SK-N-SH treated with all-trans-retinoic acid at 6 μM for 48 hours (cell line): ENCODE measurements around the gene RAB19.

Experiments
- ATAC-seq: fragments of 200-7000 bp; cut with Tn5 transposase; 3 replicates; pipeline ENCODE4 v1.9.1; 2020; ENCODE audit warnings: mild to moderate bottlenecking, moderate library complexity
- ARNTL ChIP-seq: fragments of 450-650 bp; formaldehyde crosslinking; IDR thresholded peaks from 2 replicates; pipeline ENCODE4 v1.5.0; 2020; ENCODE audit warnings: low read depth, mild to moderate bottlenecking, moderate library complexity, borderline replicate concordance
- BACH2 ChIP-seq: fragments of 250-450 bp; sonication (Bioruptor Pico); IDR thresholded peaks from 2 replicates; pipeline ENCODE4 v1.9.0; 2021; ENCODE audit warnings: mild to moderate bottlenecking, borderline replicate concordance
- CREB5 ChIP-seq: fragments of 250-450 bp; sonication (Bioruptor Pico); IDR thresholded peaks from 2 replicates; pipeline ENCODE4 v1.5.1; 2020; ENCODE audit warnings: low read depth, mild to moderate bottlenecking, moderate library complexity
- CSDC2 ChIP-seq: fragments of 250-450 bp; sonication (Bioruptor Pico); IDR thresholded peaks from 2 replicates; pipeline ENCODE4 v1.5.0; 2020; ENCODE audit warnings: mild to moderate bottlenecking, moderate library complexity
- CSRNP3 ChIP-seq: fragments of 250-450 bp; sonication (Bioruptor Pico); IDR thresholded peaks from 2 replicates; pipeline ENCODE4 v1.5.1; 2021; ENCODE audit warnings: mild to moderate bottlenecking, moderate library complexity
- ESRRG ChIP-seq: fragments of 250-450 bp; sonication (Bioruptor Pico); IDR thresholded peaks from 2 replicates; pipeline ENCODE4 v1.6.1; 2021; ENCODE audit warnings: mild to moderate bottlenecking
- GLIS3 ChIP-seq: fragments of 250-450 bp; sonication (Bioruptor Pico); IDR thresholded peaks from 2 replicates; pipeline ENCODE4 v1.5.0; 2020; ENCODE audit warnings: mild to moderate bottlenecking, moderate library complexity
- ISL1 ChIP-seq: fragments of 250-450 bp; sonication (Bioruptor Pico); IDR thresholded peaks from 2 replicates; pipeline ENCODE4 v2.1.2; 2022; ENCODE audit warnings: mild to moderate bottlenecking, moderate library complexity
- PATZ1 ChIP-seq: fragments of 250-450 bp; sonication (Bioruptor Pico); IDR thresholded peaks from 2 replicates; pipeline ENCODE4 v1.8.0; 2020; ENCODE audit warnings: mild to moderate bottlenecking, moderate library complexity, borderline replicate concordance
- POU6F1 ChIP-seq: fragments of 250-450 bp; sonication (Bioruptor Pico); IDR thresholded peaks from 2 replicates; pipeline ENCODE4 v1.8.0; 2021; ENCODE audit warnings: low read depth, mild to moderate bottlenecking, moderate library complexity, borderline replicate concordance
- RARB ChIP-seq: fragments of 250-450 bp; sonication (Bioruptor Pico); IDR thresholded peaks from 2 replicates; pipeline ENCODE4 v1.8.0; 2021; ENCODE audit warnings: mild to moderate bottlenecking, moderate library complexity
- SNAI2 ChIP-seq: fragments of 250-450 bp; sonication (Bioruptor Pico); IDR thresholded peaks from 2 replicates; pipeline ENCODE4 v1.5.0; 2020; ENCODE audit warnings: mild to moderate bottlenecking, moderate library complexity
- TCF4 ChIP-seq: fragments of 250-450 bp; sonication (Bioruptor Pico); IDR thresholded peaks from 2 replicates; pipeline ENCODE4 v1.8.0; 2021; ENCODE audit warnings: mild to moderate bottlenecking, moderate library complexity, borderline replicate concordance
- TOX ChIP-seq: fragments of 250-450 bp; sonication (Bioruptor Pico); IDR thresholded peaks from 2 replicates; pipeline ENCODE4 v1.8.0; 2021; ENCODE audit warnings: mild to moderate bottlenecking, moderate library complexity, borderline replicate concordance
- TSHZ2 ChIP-seq: fragments of 250-450 bp; sonication (Bioruptor Pico); IDR thresholded peaks from 2 replicates; pipeline ENCODE4 v1.5.0; 2020; ENCODE audit warnings: mild to moderate bottlenecking, moderate library complexity
- ZC3H10 ChIP-seq: fragments of 250-450 bp; sonication (Bioruptor Pico); IDR thresholded peaks from 2 replicates; pipeline ENCODE4 v1.5.1; 2021; ENCODE audit warnings: mild to moderate bottlenecking, moderate library complexity
- ZFP3 ChIP-seq: fragments of 250-450 bp; sonication (Bioruptor Pico); IDR thresholded peaks from 2 replicates; pipeline ENCODE4 v1.5.0; 2020; ENCODE audit warnings: mild to moderate bottlenecking, moderate library complexity
- ZFP30 ChIP-seq: fragments of 450-650 bp; formaldehyde crosslinking; IDR thresholded peaks from 2 replicates; pipeline ENCODE4 v1.5.0; 2022; ENCODE audit warnings: mild to moderate bottlenecking, moderate library complexity
- ZNF565 ChIP-seq: fragments of 450-650 bp; formaldehyde crosslinking; conservative IDR thresholded peaks from 2 replicates; pipeline ENCODE4 v1.5.0; 2020; ENCODE audit warnings: low read depth, mild to moderate bottlenecking, moderate library complexity
- ZNF70 ChIP-seq: fragments of 450-650 bp; formaldehyde crosslinking; IDR thresholded peaks from 2 replicates; pipeline ENCODE4 v1.5.0; 2020; ENCODE audit warnings: mild to moderate bottlenecking, moderate library complexity
- ZNF8 ChIP-seq: fragments of 450-650 bp; formaldehyde crosslinking; IDR thresholded peaks from 2 replicates; pipeline ENCODE4 v1.5.0; 2020; ENCODE audit warnings: mild to moderate bottlenecking, moderate library complexity

RAB19 gene

DNA sequence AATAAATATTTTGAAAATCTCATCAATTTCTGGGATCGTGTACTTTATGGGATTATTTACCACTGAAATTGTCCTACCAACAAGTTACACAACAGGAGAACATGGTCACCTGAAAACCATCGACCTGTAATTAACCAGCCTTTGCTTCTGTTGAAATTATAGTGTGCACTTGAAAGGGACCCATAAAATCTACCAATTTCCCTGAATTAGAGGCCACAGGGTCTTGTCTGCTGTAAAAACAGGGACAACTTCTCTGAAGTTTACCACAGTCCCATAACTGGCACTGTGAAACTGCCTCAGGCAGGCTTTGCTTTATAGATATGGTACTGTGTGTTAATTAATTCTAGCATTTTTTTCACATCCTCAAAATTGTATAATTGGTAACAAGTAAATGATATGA, 37.7 kb downstream of the RAB19 start:
- no peak for ATAC-seq
- TF ChIP-seq ZFP30 (CRISPR knock-in tag) = no peak
- TF ChIP-seq CSDC2 (CRISPR knock-in tag) = no peak
- no peak for TF ChIP-seq TOX (CRISPR knock-in tag)
- no peak for TF ChIP-seq BACH2 (CRISPR knock-in tag)
- no peak for TF ChIP-seq POU6F1 (CRISPR knock-in tag)
- TF ChIP-seq CSRNP3 = no peak
- no peak for TF ChIP-seq GLIS3 (CRISPR knock-in tag)
- no peak for TF ChIP-seq SNAI2
- TF ChIP-seq ZNF70 (CRISPR knock-in tag) = no peak
- TF ChIP-seq ZNF565 (CRISPR knock-in tag) = no peak
- no peak for TF ChIP-seq ISL1
- TF ChIP-seq TSHZ2 = no peak
- TF ChIP-seq ARNTL (CRISPR knock-in tag) = no peak
- no peak for TF ChIP-seq PATZ1 (CRISPR knock-in tag)
- TF ChIP-seq ZNF8 (CRISPR knock-in tag) = no peak

- no peak for ATAC-seq
- no peak for TF ChIP-seq CREB5
- no peak for TF ChIP-seq ZFP3 (CRISPR knock-in tag)
- TF ChIP-seq TCF4 (CRISPR knock-in tag) = no peak
- TF ChIP-seq PATZ1 (CRISPR knock-in tag) = no peak
- TF ChIP-seq ZNF70 (CRISPR knock-in tag) = no peak
- no peak for TF ChIP-seq ZFP30 (CRISPR knock-in tag)
- no peak for TF ChIP-seq ARNTL (CRISPR knock-in tag)
- TF ChIP-seq RARB (CRISPR knock-in tag) = no peak
- TF ChIP-seq GLIS3 (CRISPR knock-in tag) = no peak
- no peak for TF ChIP-seq ISL1
- no peak for TF ChIP-seq TOX (CRISPR knock-in tag)
- no peak for TF ChIP-seq ZNF8 (CRISPR knock-in tag)
- TF ChIP-seq SNAI2 = no peak
- TF ChIP-seq ZC3H10 (CRISPR knock-in tag) = no peak
- no peak for TF ChIP-seq ZNF565 (CRISPR knock-in tag)
- no peak for TF ChIP-seq ESRRG (CRISPR knock-in tag)
- TF ChIP-seq CSDC2 (CRISPR knock-in tag) = no peak
- no peak for TF ChIP-seq CSRNP3
- TF ChIP-seq BACH2 (CRISPR knock-in tag) = no peak
- no peak for TF ChIP-seq POU6F1 (CRISPR knock-in tag)
Observed at GRCh38 chr7:140446467-140446866, 42.6 kb downstream of the RAB19 start.
